K562 (cell line): ENCODE measurements around the gene RARA. TPM values are rescaled to one million over a fixed set of nuclear protein-coding genes. Genes with fewer than 3 reads are reported as not detected.
A peak's percentile ranks its signal among the peaks of the same experiment; 100 is the strongest.
"Not testable (repeated sequence)": the region's sequence is repeated elsewhere in the genome, so short reads cannot be mapped to it uniquely, and the experiment has no call there.

Source experiments
- ATAC-seq: fragments of 200-7000 bp; cut with Tn5 transposase; 3 replicates; pipeline ENCODE4 v1.9.1; 2020; ENCODE audit warnings: moderate library complexity
- BruUV-seq: library from RNA; stranded (reverse); fragments of 400-500 nt; replicated peaks from 2 replicates; lab custom pipeline; 2021; lab: Mats Ljungman, UMichigan
- CTCF ChIA-PET: fragments of 300-600 bp; formaldehyde crosslinking; extraction: SDS; loops from one replicate; lab custom pipeline; 2021; ENCODE audit warnings: low intra/inter-chr PET ratio; lab: Yijun Ruan, JAX
- POLR2A ChIA-PET: fragments of 300-600, 350-650 bp; sonication (Branson Sonifier 250); formaldehyde crosslinking; extraction: SDS; loops from one replicate; lab custom pipeline; 2021; ENCODE audit warnings: antibody characterized with exemption, inconsistent platforms; lab: Yijun Ruan, JAX
- DNase-seq, 4 experiments: peaks; one replicate each; pipeline versions ENCODE4 v3.0.0 to v3.0.0-alpha.2; 2011 to 2018; ENCODE audit warnings: low spot score in 3 of 4, mixed read lengths in 3 of 4; ENCODE audit errors: extremely low read depth in 1 of 4
- FAIRE-seq: peaks from 2 replicates; lab custom pipeline; 2011; peaks lifted over from hg19 to GRCh38; lab: Jason Lieb, UNC
- H2AFZ ChIP-seq: 2 replicates; pipeline ENCODE4 v1.6.0; 2011; ENCODE audit warnings: low read depth, low read length, control low read depth, inconsistent platforms
- H3K27ac ChIP-seq: fragments of 200-600 bp; 3 replicates; pipeline ENCODE4 v1.8.0; 2011; ENCODE audit warnings: low read depth, mild to moderate bottlenecking, control low read depth, inconsistent platforms, low read length, moderate library complexity, mixed read lengths; ENCODE audit errors: extremely low read depth
- H3K27me3 ChIP-seq, 2 experiments: fragments of 300-600 bp in 1 of 2; 2 replicates in 1 of 2; 3 replicates in 1 of 2; pipeline versions ENCODE4 v1.6.0 to v1.8.0; 2011; ENCODE audit warnings: inconsistent platforms in 2 of 2, low read length in 2 of 2, mild to moderate bottlenecking in 1 of 2, mixed read lengths in 1 of 2, moderate library complexity in 1 of 2; ENCODE audit not compliant: control insufficient read depth in 2 of 2, insufficient read depth in 2 of 2
- H3K36me3 ChIP-seq: fragments of 300-600 bp; 3 replicates; pipeline ENCODE4 v1.8.0; 2011; ENCODE audit warnings: mild to moderate bottlenecking, low read length, inconsistent platforms; ENCODE audit not compliant: control insufficient read depth, insufficient read depth
- H3K4me1 ChIP-seq, 2 experiments: fragments of 200-600 bp in 1 of 2; replicated peaks in 1 of 2; 2 replicates in 1 of 2; 3 replicates in 1 of 2; pipeline versions ENCODE4 v1.5.1 to v1.8.0; 2011; ENCODE audit warnings: inconsistent platforms in 2 of 2, low read length in 2 of 2, mild to moderate bottlenecking in 1 of 2, mixed read lengths in 1 of 2, moderate library complexity in 1 of 2; ENCODE audit not compliant: control insufficient read depth in 2 of 2, insufficient read depth in 2 of 2
- H3K4me2 ChIP-seq: 2 replicates; pipeline ENCODE4 v1.6.1; 2011; ENCODE audit warnings: low read length, control low read depth, inconsistent platforms, mixed read lengths; ENCODE audit not compliant: insufficient read depth
- H3K4me3 ChIP-seq: fragments of 200-600 bp; sonication (generic), shearing (Covaris generic); 2 replicates; pipeline ENCODE4 v1.5.1; 2016; ENCODE audit warnings: control low read depth, inconsistent platforms
- H3K79me2 ChIP-seq: fragments of 200-600 bp; 3 replicates; pipeline ENCODE4 v1.8.0; 2011; ENCODE audit warnings: low read length, inconsistent platforms; ENCODE audit not compliant: control insufficient read depth, insufficient read depth
- H3K9ac ChIP-seq, 2 experiments: 2 replicates each; pipeline versions ENCODE4 v1.6.0 to v1.6.1; 2011; ENCODE audit warnings: low read depth in 2 of 2, low read length in 2 of 2, control low read depth in 1 of 2, inconsistent platforms in 1 of 2, mild to moderate bottlenecking in 1 of 2, mixed read lengths in 1 of 2; ENCODE audit not compliant: insufficient read depth in 1 of 2
- H3K9me1 ChIP-seq: one replicate; pipeline ENCODE4 v1.6.0; 2011; ENCODE audit warnings: inconsistent platforms, mild to moderate bottlenecking, low read length, moderate library complexity; ENCODE audit not compliant: control insufficient read depth, insufficient read depth
- H3K9me3 ChIP-seq: replicated peaks from 2 replicates; pipeline ENCODE4 v1.5.1; 2011; ENCODE audit warnings: low read depth, low read length, inconsistent platforms; ENCODE audit not compliant: control insufficient read depth, insufficient read depth
- H4K20me1 ChIP-seq: replicated peaks from 2 replicates; pipeline ENCODE4 v1.6.1; 2011; ENCODE audit warnings: low read length, inconsistent platforms, mixed read lengths; ENCODE audit not compliant: control insufficient read depth, insufficient read depth
- FOXP1 ChIP-seq: sonication (generic); formaldehyde crosslinking; IDR thresholded peaks from 2 replicates; pipeline ENCODE4 v1.8.0; 2022; ENCODE audit warnings: mild to moderate bottlenecking, missing genetic modification reagents
- LCOR ChIP-seq: sonication (generic); formaldehyde crosslinking; IDR thresholded peaks from 2 replicates; pipeline ENCODE4 v1.8.0; 2022; ENCODE audit warnings: mild to moderate bottlenecking, missing genetic modification reagents
- NFIC ChIP-seq: fragments of 450-650 bp; IDR thresholded peaks from 2 replicates; pipeline ENCODE4 v1.6.1; 2017; ENCODE audit warnings: mild to moderate bottlenecking, inconsistent platforms
- POLR2A ChIP-seq: fragments of 450-650 bp; conservative IDR thresholded peaks from 2 replicates; pipeline ENCODE4 v1.6.1; 2016
- POLR2AphosphoS5 ChIP-seq: IDR thresholded peaks from 2 replicates; pipeline ENCODE4 v1.6.1; 2011; ENCODE audit warnings: mild to moderate bottlenecking, low read depth, low read length, moderate library complexity; ENCODE audit not compliant: control insufficient read depth, insufficient read depth
- PREB ChIP-seq: sonication (generic); formaldehyde crosslinking; IDR thresholded peaks from 2 replicates; pipeline ENCODE4 v1.8.1; 2023; ENCODE audit warnings: mild to moderate bottlenecking, missing genetic modification reagents
- ZNF589 ChIP-seq: fragments of 200-800 bp; sonication (Bioruptor generic); IDR thresholded peaks from 2 replicates; pipeline ENCODE4 v1.6.1; 2016; ENCODE audit warnings: low read depth, missing genetic modification characterization, missing compliant biosample characterization
- WGBS: fragments of 100-300 bp; shearing (Covaris generic); methylation state at CpG from one replicate; pipeline ENCODE4 v1.1.6; 2016; ENCODE audit warnings: low coverage, mixed read lengths; ENCODE audit not compliant: insufficient coverage; ENCODE audit errors: missing lambda C conversion rate; 5-methylcytosine and 5-hydroxymethylcytosine counted together
- in situ Hi-C: fragments of 300-500 bp; cut with MboI; formaldehyde crosslinking; loops from 4 replicates; pipeline ENCODE4 v1.15.0; 2018; ENCODE audit warnings: inconsistent platforms, mixed read lengths
- intact Hi-C: fragments of 100-400 bp; cut with micrococcal nuclease; formaldehyde crosslinking; loops from 2 replicates; pipeline ENCODE4 v1.14.2; 2022
- polyA plus RNA-seq, 8 experiments: library from polyadenylated mRNA; depleted of rRNA in 4 of 8; stranded (reverse) in 5 of 8; unstranded in 3 of 8; fragments of >200 nt; fragmentation: Nextera tagmentation in 2 of 8; fragmentation: Illumina TruSeq in 1 of 8; extraction: Ambion mirVana in 2 of 8; extraction: Trizol in 1 of 8; gene quantifications; 2 replicates each; pipeline versions ENCODE4 v1.2.1 to v1.2.3, GENCODE V29; 2011 to 2014; ENCODE audit warnings: inconsistent platforms in 1 of 8, missing spikeins in 1 of 8
- total RNA-seq, 7 experiments: library from RNA; depleted of rRNA in 6 of 7; stranded (reverse); fragments of >200 nt in 6 of 7; fragmentation: Illumina TruSeq in 2 of 7; extraction: Trizol in 2 of 7; gene quantifications; 2 replicates each; pipeline versions ENCODE4 v1.2.1 to v1.2.3, GENCODE V29; 2011 to 2021; ENCODE audit warnings: low replicate concordance in 1 of 7

Gene RARA
- total and polyA plus RNA-seq, 9 of the 15 experiments (the other 6 are each of a cell fraction or from before 2014, with no cell fraction given) = 0.10 to 28.0 (median 7.9) TPM

- no peak for FAIRE-seq
- Histone ChIP-seq H2AFZ (no peak overlapping the region), H3K27ac (no peak overlapping the region), H4K20me1 (no peaks in the 10 kb centered on the region), H3K9me1 (no peaks in the 10 kb centered on the region), H3K4me3 (no peak overlapping the region), H3K27me3 (no peaks in the 10 kb centered on the region), H3K79me2 (no peaks in the 10 kb centered on the region; the same call in 2 of the 3 replicates), H3K9me3 (no peaks in the 10 kb centered on the region), H3K9ac (no peak overlapping the region)
- no TSS peak for BruUV-seq
- WGBS = 78% methylated on average over 5 of the region's 5 CpGs
- in situ Hi-C loops = loop anchor here (5.0 kb wide), 1 partner anchor 48 kb away; no protein-coding TSS in a partner anchor
- POLR2A ChIA-PET = interaction anchor here (0.5 to 2.0 kb wide), 6 partner anchors 8 to 591 kb away, joined by 3 to 7 read pairs (median 4); no protein-coding TSS in a partner anchor
- CTCF ChIA-PET = interaction anchor here (1.0 to 3.7 kb wide), 7 partner anchors 16 to 256 kb away, joined by 3 to 90 read pairs (median 4); partner anchors contain the start of gene CDC6
- TF ChIP-seq PREB (CRISPR knock-in tag) (no peak), NFIC (peak; percentile 86), ZNF589 (no peak), POLR2A (peak; percentile 14), FOXP1 (CRISPR knock-in tag) (no peak), LCOR (no peak), POLR2AphosphoS5 (0 out of 2 replicates have a peak, but pooled peaks have one; percentile 19)
- TF ChIP-seq, all 486 proteins: peak for 3
- DNase-seq (no peak), ATAC-seq (no peak)
- Histone ChIP-seq H3K36me3 (peaks cover 60% of the 10 kb centered on the region), H3K4me2 (no peak overlapping the region), H3K4me1 (peaks cover 26 to 29% of the 10 kb centered on the region in 2 experiments)
- intact Hi-C loops = loop anchor here (1.0 to 10.0 kb wide), 2 partner anchors 51 to 231 kb away; no protein-coding TSS in a partner anchor
Measured at GRCh38 chr17:40303708-40304551, 5.0 kb upstream of the RARA start.

- in situ Hi-C loops = loop anchor here (5.0 kb wide), 1 partner anchor 48 kb away; no protein-coding TSS in a partner anchor
- POLR2A ChIA-PET = interaction anchor here (0.6 to 2.0 kb wide), 4 partner anchors 14 to 68 kb away, joined by 3 to 7 read pairs (median 4); no protein-coding TSS in a partner anchor
- not testable (repeated sequence) for FAIRE-seq
Measured at GRCh38 chr17:40304552-40304863, 4.5 kb upstream of the RARA start.

More at GRCh38 chr17:40304552-40304863, 4.5 kb upstream of the RARA start:
- H3K27ac ChIP-seq, H3K27me3 ChIP-seq, DNase-seq, H3K9ac ChIP-seq, H3K4me2 ChIP-seq, H3K9me1 ChIP-seq, H3K9me3 ChIP-seq, H3K4me3 ChIP-seq, ATAC-seq, H2AFZ ChIP-seq, BruUV-seq, H4K20me1 ChIP-seq, H3K79me2 ChIP-seq: not testable (repeated sequence)
- Histone ChIP-seq H3K36me3 (peaks cover 54% of the 10 kb centered on the region), H3K4me1 (peaks cover 31 to 35% of the 10 kb centered on the region in 2 experiments)
- 93% methylated on average over 5 of the region's 5 CpGs for WGBS
- CTCF ChIA-PET = interaction anchor here (1.4 kb wide), 1 partner anchor 17 kb away, joined by 3 read pairs; the partner anchor contains the start of gene CDC6
- intact Hi-C loops = loop anchor here (10.0 kb wide), 1 partner anchor 230 kb away; no protein-coding TSS in a partner anchor
